C1 segment of cervical spinal cord (tissue), 14 donors: ENCODE measurements around the gene SCRT2.
"Not testable (repeated sequence)": the region's sequence is repeated elsewhere in the genome, so short reads cannot be mapped to it uniquely, and the experiment has no call there.

Experiments used
- DNase-seq, 14 donors: peaks; one replicate each; lab custom pipeline; 2025; lab: John Stamatoyannopoulos, UW

SCRT2 gene

GRCh38 chr20:675453-676314, at the start of gene SCRT2:
Gene SCRT2 (minus strand): TSS chr20:675802. CDS start chr20:675601, 201 bp downstream.
- peak in 13 of 14 donors; percentile 13 to 86 (median 29) for DNase-seq

- DNase-seq: not testable (repeated sequence)
Observed at GRCh38 chr20:724797-725196, 49.2 kb upstream of the SCRT2 start.

GRCh38 chr20:723756-724155, 48.2 kb upstream of the SCRT2 start:
- DNase-seq: peak in 3 of 14 donors; percentile 14 to 98 (median 36)

- DNase-seq: no peak
Observed at GRCh38 chr20:722822-723644, 47.4 kb upstream of the SCRT2 start.

- no peak for DNase-seq
Observed at GRCh38 chr20:721876-722275, 46.3 kb upstream of the SCRT2 start.

- peak in 1 of 14 donors; percentile 65 for DNase-seq
Observed at GRCh38 chr20:719816-720215, 44.2 kb upstream of the SCRT2 start.

- no peak for DNase-seq
Observed at GRCh38 chr20:719068-719467, 43.5 kb upstream of the SCRT2 start.

- no peak for DNase-seq
Observed at GRCh38 chr20:717832-718231, 42.2 kb upstream of the SCRT2 start.

- no peak for DNase-seq
Observed at GRCh38 chr20:717271-717670, 41.7 kb upstream of the SCRT2 start.

GRCh38 chr20:714453-714852, 38.9 kb upstream of the SCRT2 start:
- DNase-seq: no peak

- no peak for DNase-seq
Observed at GRCh38 chr20:711576-711975, 36.0 kb upstream of the SCRT2 start.

- no peak for DNase-seq
Observed at GRCh38 chr20:710780-711450, 35.3 kb upstream of the SCRT2 start.

GRCh38 chr20:709991-710779, 34.6 kb upstream of the SCRT2 start:
- DNase-seq: no peak

- DNase-seq: peak in 1 of 14 donors; percentile 46
Observed at GRCh38 chr20:709423-709822, 33.8 kb upstream of the SCRT2 start.

GRCh38 chr20:708956-709355, 33.4 kb upstream of the SCRT2 start:
- no peak for DNase-seq

GRCh38 chr20:707451-708110, 32.0 kb upstream of the SCRT2 start:
- DNase-seq: no peak

GRCh38 chr20:706366-706885, 30.8 kb upstream of the SCRT2 start:
- DNase-seq: no peak

- DNase-seq: no peak
Observed at GRCh38 chr20:704726-705125, 29.1 kb upstream of the SCRT2 start.

- no peak for DNase-seq
Observed at GRCh38 chr20:703426-703825, 27.8 kb upstream of the SCRT2 start.

- no peak for DNase-seq
Observed at GRCh38 chr20:703006-703405, 27.4 kb upstream of the SCRT2 start.
